Cerebellar nuclear complex (tissue), 1 donor: Measurements from ENCODE around the gene SERPINB5.

ENCODE experiments used
- DNase-seq, 2 experiments: peaks; one replicate each; lab custom pipeline; 2025; lab: John Stamatoyannopoulos, UW

The SERPINB5 gene

DNA sequence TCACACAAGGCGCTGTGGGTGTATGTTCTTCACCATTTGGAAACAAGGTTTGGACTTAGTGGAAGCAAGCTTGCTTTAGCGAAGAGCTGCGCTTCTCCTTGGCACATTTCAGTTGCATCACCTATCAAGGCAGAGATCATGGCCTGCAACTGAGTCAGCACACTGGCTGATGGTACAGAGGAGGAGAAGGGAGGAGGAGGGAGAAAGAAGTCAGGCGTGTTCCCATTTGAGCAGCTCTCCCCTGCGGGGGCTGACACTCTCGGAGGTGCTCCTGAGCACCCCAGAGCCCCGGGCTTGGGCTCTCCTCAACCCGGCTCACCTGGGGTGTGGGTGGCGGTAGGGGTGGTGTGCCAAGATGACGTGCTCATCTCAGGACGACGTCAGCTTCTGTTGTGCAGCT, 6.0 kb upstream of the SERPINB5 start:
- no peak for DNase-seq

DNA sequence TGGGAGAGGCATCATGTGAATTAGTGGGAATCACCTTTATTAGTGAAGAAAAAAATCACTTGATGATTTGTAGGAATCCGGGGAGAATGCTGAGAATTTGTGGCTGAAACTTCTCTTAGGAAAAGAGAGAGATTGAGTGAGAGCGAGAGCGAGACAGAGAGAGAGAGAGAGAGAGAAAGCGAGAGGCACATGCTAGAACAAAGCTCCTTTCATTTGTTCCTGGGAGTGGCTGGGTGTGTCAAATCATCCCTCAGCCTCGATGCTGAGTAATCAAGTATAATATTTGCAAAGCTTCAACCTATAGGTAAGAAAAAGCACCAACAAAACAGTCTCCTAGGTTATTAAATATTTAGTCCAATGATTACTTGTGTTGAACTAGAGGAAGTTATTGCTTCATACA, 4.4 kb upstream of the SERPINB5 start:
- DNase-seq: no peak

DNA sequence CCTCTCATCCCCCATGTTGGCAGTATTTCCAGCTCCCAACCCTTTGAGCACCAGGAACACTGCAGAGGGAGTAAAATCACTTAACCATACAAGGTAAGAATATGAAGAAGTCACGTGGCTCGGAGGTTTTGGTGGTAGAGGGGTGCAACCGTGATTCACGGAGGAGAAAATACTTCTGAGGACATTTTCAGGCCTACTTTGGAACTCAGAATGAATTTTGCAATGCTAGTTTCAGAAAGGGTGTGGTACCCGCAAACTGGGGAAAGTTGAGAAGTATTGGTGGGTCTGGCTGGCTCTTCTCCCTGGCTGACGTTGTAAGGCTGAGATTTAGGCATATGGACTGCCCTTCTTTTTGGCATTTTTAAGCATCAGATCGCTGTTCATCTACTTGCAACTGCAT, 442 bp downstream of the SERPINB5 start:
- DNase-seq: no peak

DNA sequence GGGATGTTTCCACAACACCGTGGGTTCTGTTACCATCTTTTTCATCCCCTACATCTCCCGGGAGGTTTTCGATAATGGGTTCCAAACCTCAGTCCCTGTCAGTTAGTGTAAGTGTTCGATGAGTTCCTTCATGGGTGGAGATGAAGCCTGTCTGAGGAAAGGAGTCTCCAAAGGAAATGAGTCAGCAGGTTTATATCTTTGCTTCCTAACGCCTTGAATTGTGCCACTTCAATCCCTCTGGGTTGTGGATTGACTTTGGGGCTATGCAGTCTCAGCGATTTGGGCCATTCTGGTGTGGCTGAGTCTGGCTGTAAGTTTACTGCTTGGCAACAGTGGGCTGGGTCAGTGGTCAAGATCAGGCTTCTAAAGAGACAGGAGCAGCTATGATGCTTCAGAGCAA, 1.2 kb downstream of the SERPINB5 start:
- DNase-seq: no peak

DNA sequence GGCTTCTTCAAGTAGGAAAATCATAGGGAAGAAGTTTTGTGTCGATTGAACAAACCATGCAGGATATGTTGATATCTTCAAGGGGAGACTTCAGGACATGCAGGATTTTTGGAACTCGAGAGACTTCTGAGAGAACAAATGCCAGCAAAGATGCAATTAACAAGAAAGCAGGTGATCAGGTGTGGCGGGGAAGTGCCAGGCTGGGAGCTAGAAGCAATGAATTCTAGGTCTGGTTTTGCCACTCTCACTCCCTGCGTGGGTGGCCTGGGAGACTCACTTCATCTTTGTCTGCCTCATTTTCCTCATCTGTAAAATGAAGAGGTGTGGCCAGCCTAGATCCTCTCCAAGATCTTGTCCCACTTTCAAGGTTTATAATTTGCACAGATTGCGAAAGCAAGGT, 3.1 kb downstream of the SERPINB5 start:
- no peak for DNase-seq

DNA sequence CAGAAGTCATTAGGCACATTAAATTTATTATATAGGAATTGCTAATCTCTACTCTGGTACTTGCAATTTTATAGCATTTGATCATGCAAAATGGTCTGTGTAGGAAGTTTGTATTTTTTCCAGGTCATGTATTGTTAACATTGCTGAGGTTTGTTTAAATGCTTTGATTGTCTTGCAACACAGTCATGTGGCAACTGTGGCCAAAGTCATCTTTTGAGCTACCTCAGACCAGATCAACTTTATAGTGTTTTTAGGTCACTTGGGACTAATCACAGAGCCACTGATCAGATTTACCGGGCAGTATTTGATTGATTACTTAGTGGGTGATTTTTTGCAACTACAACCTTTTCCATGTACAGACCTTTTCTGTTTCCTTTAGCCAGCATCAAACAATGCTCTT, 3.7 kb downstream of the SERPINB5 start:
- no peak for DNase-seq

DNA sequence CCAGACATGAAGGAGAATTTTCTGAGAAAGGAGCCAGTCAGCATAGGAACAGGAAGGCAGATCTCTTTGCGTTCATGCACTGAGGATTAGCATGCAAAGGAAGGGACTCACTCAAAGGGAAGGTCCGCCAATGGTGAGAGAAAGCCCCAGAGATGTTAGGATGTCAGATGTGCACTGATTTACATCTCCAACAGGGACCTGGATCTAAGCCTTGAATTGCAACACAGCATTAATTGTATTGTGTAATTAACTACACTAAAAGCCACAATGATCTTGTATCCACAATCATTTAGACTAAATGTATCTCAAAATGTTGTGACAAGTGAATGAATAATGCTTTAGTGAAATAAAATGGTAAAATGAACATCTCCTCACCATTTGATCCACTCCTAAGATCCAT, 4.2 kb downstream of the SERPINB5 start:
- no peak for DNase-seq

DNA sequence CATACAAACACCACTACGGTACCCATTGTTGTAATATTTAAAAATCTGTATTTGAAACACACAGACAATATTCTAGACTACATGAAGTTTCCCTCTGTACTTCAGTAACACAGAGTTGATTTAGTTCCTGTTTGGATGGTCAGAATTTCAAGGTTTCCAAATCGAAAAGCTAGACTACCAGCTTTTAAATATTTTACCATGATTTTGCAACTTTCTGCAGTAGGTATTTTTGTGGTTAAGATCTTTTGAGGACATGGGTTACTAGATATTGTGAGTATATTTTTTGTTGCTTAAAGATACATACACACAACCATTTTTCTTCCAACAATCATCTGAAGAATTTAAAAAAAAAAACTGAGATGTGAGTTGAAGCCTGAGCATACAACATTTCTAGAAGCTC, 10.9 kb downstream of the SERPINB5 start:
- DNase-seq: no peak

DNA sequence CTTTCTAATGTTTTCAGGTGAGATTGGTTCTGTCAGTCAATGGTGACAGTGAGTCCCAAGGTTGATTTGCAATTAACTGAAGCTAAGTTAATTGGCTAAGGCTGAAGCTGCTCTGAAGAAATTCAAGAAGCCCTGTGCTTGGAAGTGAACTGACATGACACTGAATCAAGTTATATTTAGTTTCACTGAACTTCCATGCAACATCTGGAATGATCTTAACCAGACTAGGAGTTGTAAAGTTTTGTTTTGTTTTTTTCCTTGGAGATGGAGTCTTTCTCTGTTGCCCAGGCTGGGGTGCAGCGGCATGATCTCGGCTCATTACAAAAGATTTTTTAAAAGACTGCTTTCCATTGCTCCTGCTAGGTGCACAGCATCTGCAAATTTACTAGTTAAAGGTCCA, 11.4 kb downstream of the SERPINB5 start:
- DNase-seq: no peak

DNA sequence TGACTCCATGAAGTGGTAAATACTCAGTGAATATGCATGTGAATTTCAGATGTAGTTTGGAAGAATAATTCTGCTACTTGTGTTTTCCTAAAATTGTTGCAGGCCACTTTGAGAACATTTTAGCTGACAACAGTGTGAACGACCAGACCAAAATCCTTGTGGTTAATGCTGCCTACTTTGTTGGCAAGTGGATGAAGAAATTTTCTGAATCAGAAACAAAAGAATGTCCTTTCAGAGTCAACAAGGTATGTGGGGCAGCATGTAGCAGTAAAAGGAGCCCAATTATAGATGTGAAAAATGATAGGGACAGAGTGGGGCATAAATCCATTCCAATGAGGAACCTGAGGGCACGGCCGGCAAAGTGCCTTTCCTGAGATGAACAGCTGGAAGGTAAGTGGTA, 16.1 kb downstream of the SERPINB5 start:
- no peak for DNase-seq

DNA sequence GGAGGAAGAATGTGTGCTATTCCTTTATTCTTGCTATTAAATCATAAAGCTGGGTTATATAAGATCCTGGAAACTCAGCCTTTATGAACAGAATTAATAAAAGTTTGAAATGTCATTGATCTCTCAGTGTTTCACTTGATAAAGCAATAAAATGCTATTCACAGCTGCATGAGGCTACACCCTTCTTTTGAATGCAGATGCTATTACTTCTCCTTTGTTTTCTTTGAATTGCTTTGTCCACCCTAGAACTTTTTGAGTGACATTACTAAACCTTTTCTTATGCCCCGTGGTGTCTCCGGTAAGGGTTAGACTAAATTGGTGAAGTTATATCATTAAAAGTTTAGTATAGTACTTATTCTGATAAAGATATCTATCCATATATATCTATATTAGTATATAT, 18.9 kb downstream of the SERPINB5 start:
- DNase-seq: no peak

DNA sequence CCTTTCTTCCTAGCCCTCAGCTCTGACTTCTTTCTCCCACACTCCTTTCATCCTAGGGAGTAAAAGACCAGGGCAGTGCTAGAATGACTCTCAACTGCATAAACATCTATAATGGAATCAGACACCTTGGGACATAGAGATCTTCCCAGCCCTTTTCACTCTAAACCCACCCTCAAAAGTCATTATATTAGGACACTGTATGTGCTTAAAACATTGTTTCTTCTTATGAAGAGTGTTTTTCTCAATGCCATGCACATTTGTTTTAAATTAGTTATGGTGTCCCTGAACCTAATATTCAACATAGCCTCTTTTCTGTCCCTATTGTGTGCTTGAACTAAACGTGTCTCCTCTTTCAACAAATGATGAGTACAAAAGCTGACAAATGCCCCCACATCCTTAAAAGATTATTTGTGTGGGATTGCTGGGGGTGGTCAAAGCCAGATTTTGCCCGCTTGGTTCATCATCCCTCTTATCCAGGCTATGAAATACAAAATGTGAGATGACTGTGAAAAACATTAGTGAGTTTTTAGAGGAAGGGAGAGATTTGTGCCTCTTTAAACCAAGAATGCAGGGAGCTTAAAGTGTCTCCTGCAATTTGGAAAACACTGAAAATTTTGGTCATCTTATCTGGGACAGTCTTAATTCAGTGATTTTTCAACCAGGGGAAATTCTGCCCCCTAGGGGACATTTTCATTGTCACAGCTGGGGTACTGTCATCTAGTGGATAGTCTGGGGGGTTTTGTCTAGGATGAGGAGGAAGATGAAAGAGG, 29.0 kb downstream of the SERPINB5 start:
- DNase-seq: no peak

DNA sequence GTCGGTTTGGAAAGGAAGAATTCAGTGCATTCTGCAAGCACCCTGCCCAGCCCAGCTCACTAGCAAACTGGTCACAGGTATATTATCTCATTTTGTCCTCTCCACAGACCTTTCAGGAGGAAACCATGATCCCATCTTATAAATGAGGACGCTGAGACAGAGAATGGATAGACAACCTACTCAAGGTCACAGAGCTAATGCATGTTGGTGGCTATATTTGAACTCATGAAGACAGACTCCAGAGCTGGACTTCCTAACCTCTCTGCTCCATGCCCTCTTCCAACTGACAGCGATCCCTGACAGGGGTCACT, 29.5 kb downstream of the SERPINB5 start:
- DNase-seq: no peak

DNA sequence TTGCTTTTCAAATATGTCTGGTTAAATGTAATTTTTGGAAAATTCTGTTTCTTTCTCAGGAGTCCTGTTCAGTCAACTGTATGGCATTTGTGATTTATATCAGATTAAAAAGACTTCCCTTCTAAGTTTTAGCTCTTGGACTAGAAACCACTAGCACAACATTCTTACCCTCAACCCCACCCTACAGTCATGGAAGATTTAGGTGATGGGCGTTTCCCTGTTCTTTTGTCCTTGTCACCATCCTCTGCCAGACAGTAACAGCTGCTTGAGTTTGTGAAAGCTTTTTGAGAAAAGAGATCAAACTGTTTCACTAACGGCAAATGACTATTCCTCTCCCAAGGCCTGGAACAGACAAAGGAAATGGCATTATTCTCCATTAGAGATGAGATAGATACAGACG, 31.8 kb downstream of the SERPINB5 start:
- DNase-seq: no peak

DNA sequence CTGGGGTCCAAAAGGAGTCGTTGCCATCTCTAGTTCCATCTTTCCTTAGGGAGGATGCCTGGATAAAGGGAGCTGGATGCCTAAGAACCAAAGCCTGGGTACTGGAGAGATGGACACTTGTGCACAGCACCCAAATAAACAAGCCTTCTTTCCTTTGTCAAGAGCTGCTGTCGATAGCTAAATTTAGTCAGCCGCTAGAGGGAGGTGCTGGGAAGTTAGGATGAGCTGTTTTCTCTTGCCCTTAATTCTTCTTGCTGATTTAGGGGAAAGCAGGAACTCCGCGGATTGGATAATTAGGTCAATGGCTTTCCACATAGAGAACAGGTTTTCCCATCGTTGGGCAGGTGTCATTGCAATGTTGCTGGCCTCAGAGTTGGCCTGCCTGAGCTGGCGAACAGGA, 34.5 kb downstream of the SERPINB5 start:
- no peak for DNase-seq

DNA sequence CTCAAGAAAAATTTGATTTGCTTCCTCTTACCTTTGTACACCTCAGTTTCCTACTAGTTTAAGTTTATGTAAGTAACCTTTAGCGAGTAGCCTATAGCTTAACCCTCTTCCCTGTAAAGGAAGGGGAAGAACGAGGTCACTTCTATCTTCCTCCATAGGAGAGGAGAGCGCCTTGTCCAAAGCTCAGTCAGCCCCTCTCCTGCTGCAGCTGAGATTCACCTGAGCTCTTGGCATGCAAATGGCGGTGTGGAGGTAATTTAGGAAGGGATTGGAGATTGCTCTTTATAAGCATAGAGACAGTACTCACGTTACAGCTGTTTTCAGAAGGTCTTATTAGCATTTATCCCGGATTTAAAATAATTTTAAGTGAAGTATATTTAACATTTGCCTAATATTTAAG, 37.6 kb downstream of the SERPINB5 start:
- no peak for DNase-seq

DNA sequence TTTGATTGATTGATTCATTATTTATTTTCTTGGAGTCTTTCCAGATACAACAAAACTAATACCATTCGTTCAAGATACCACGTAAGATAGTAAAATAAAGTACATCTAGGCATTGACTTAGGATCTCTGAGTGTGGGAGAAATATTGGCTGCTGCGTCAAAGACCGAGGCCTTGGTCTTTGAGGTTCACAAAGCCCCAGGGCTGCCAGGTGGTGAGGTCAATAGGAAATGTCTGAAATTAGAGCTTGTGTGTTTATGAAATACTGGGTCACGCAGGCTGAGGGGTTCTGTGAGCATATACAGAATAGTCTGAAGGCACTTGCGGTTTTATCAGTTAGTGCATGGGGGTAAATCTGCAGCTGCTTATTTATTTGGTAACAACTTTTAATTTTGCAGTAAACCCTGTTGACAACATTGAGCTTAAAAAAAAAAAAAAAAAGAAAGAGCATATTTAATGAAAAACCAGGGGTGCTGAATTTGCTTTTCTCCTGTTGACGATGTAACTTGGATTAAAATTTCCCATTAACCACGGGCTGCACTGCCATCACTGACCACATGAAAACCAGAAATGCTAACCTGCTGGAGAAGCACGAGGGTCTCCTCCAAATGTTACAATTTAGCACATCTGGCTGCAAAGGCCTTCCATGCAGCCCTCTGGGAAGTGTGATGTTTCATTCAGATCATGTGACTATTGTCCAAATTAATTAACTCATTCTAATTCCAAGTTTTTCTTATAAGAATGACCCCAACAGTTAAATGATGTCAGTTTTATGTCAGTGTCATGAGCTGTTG, 38.3 kb downstream of the SERPINB5 start:
- no peak for DNase-seq

DNA sequence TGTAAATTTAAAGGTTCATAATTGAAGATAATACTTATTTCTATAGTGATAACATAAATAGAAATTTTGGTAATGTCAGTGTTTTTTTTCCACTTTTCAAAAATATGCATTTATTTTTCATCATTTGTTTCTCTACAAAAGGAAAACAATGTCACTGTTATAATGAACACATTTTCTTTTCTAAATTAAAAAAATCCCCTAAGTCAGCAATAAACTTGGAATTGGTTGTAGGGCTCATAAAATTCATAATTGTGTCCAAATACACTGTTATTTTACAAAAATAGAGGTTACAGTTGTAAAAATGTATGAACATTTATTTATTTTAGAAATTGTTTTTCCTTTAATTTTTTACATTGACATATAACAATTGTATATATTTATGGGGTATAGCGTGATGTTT, 39.0 kb downstream of the SERPINB5 start:
- DNase-seq: no peak

DNA sequence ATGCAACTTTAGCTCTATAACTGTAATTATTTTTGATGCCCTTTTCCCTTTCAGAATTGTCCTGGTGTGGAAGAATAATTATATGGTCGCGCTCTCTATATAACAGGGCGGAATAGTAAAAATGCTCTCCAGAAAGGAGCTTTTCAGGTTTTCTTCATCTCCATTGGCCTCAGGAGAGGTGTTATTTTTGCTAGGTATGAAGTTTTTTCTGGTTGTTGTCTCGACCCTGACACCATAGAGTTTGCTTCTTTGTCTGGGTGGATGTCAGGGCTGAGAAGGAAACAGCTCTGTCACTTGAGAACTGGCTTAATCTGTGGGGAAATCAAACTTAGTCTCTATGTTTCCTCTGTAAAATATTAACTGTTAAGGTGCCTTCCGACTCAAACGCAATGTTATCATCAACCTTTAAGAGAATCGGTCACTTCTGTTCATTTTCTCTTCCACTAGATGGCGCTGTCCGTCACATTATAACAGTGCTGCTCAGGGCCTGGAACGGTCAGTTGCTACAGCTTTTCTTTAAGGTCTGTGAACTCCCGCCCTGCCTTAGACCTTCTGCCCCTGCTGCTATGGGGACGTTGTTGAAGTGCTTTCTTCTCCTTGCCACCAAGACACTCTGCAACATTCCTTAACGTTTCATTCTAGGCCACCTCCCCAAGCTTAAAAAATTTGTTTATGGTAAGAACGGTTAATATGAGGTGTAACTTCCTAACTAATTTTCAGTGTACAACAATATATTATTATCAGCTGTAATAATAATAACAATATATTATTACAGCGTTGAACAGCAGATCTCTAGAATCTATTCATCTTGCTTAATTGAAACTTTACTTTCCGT, 41.6 kb downstream of the SERPINB5 start:
- DNase-seq: no peak

DNA sequence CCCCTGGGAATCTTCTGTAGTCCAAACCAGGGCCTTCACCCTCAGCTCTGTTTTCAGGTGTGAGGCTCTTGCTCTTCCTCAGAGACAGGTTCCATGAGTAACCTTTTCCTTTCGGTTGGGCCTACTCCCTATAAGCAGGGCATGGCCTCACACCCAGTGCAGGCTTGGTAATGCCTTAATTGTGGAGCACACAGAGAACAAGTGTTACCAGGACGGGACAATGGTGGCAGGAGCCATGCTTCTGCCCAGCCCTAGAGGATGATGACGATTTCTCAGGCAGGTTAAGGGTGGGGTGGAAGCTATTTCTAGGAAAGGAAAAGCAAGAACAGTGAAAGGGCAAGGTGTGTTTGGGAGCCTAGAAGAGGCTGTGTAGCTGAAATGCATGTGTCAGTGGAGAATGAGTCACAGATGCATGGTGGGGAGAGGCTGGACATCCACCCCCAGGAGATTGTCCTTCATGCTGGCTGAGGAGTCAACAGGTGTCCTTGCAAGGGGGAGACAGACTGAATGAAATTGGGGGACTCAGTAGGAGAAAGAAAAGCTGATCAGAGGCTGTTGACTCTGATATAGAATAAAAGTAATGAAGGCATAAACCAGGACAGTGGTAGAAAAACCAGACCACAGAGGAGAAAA, 43.4 kb downstream of the SERPINB5 start:
- DNase-seq: no peak

DNA sequence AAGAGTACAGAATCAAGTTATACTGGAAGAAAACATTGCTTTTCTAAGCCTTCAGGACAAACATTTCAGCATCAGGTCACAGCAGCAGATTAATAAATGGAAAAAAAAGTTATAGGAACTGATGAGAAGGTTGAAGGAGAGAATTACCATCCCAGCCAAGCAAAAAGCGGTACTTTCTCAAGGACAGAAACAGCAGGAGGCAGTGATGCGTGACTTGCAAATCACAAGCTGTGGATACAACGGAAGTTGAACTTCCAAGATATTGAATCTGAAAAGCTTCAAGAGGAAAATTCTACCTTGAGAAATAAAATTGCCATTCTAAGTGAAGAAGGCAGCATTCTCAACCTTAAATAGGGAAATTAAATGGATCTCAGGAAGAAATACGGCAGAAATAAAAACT, 46.9 kb downstream of the SERPINB5 start:
- no peak for DNase-seq

DNA sequence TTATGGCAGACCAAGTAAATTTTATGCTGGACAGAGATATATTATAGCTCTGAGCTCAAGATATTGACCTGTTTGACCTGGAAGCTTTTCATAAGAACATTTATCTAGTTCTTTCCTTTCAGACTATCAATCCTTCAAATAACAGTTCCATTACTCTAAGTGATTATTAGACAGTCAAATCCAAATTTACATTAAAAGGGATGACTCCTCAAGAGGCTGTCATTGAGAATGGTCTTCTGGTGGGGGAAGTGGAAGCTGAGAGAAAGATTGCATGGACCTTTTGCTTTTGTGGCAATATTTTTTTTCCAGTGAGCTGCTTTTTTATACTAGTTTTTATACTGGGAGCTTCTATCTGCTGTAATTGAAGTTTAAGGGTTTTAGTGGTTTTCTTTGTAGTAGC, 50.5 kb downstream of the SERPINB5 start:
- DNase-seq: no peak
